NCI-H2227 (cell line): ENCODE results near the gene RAET1G.

ENCODE experiments used
- DNase-seq: peaks from one replicate; lab custom pipeline; 2025; ENCODE audit not compliant: unreplicated experiment; lab: John Stamatoyannopoulos, UW

Gene RAET1G

DNA sequence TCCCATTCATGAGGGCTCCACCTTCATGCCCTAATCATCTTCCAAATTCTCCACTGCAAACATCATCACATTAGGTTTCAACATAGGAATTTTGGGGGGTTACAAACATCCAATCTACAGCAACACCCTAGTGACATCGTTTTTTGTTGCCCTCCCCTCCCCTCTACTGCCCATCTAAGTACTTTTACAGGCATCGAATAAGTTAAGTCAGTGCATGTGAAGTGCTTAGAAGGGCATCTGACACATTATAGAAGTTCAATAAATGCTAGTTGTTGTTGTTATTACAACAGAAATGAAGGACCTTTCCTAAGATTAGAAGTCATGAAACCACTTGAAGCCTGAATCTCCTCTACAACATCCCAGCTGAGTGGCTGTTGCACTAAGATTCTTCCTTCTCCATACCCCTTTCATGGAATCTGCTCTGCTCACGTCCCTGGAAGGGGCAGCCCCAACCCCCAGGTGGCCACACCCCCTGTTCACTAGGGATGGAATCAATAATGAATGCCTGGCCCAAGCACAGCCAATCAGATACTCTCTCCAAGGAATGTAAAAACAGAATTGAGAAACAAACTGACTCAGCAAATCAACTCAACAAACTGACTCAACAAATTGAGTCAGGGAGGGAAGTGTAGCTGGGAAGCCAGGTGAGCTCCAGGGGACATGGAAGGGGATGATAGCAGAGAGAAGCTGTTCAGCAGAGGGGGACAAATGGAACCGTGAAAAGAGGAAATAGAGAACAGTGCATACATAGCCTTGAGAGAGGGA is 54.9 kb downstream of the RAET1G start:
- no peak for DNase-seq
